ENCODE data around the gene CLCN1.
"Not testable (repeated sequence)": the region's sequence is repeated elsewhere in the genome, so short reads cannot be mapped to it uniquely, and the experiment has no call there.

Gene CLCN1

DNA sequence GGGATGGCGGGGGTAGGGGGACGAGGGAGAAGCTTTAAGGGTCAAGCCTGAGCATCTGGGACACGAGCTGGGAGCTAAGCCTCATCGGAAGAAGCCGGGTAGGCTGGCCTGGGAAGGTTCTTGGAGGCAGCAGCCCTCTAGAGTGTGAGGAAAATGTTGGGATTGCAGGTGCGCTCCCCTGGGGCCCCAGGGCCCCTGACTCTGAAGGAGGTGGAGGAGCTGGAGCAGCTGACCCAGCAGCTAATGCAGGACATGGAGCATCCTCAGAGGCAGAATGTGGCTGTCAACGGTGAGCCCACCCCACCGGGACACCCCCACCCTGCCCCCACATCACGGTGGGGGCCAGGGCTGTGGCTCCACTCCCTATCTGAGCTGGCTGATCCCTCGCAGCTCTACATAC is 72.1 kb downstream of the CLCN1 start:
- no peak for DNase-seq

DNA sequence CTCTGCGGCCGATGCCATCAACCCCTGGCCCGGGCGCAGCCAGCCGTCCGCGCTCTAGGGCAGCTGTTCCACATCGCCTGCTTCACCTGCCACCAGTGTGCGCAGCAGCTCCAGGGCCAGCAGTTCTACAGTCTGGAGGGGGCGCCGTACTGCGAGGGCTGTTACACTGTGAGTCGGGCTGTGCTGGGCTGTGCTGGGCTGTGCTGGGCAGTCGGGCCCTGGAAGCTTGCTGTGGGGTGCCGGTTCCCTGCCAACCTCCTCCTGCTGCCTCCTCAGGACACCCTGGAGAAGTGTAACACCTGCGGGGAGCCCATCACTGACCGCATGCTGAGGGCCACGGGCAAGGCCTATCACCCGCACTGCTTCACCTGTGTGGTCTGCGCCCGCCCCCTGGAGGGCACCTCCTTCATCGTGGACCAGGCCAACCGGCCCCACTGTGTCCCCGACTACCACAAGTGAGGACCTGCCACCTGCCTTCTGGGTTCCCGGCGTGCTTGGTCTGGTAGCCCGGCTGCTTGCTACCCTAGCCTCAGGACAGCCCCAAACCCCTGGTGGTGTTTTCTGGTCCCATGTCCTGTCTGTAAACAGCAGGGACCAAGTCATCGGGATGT is 72.7 kb downstream of the CLCN1 start:
- DNase-seq = no peak

DNA sequence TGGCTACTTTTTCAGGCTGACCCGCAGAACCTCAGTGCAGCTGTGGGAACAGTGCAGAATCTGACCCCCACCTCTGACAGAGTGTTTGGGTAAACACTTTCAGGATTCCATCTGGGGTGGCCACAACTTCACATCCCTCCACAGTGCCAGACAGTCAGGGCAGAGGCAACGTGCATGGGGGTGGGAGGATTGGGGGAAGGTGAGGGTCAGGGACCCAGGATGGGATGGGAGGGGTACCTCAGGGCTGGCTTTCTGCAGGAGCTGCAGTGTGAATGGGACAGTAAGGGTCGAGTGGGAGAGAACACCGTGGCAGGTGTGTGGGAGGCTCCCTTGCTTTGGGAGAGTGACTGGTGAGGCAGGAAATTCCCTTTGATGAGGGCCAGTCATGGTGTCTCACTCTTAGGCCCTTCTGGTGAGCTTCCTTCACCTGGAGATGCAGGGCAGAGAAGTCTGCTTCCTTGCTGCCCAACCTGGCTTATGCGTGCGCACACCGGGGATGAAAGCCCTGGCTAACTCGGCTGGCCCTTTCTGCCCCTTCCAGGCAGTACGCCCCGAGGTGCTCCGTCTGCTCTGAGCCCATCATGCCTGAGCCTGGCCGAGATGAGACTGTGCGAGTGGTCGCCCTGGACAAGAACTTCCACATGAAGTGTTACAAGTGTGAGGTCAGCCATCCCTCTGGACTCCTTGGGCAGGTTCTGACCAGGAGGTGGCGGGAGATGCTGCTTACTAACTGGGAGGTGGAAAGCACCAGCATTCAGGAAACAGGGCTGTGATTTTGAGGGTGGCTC is 73.6 kb downstream of the CLCN1 start:
- DNase-seq = no peak

DNA sequence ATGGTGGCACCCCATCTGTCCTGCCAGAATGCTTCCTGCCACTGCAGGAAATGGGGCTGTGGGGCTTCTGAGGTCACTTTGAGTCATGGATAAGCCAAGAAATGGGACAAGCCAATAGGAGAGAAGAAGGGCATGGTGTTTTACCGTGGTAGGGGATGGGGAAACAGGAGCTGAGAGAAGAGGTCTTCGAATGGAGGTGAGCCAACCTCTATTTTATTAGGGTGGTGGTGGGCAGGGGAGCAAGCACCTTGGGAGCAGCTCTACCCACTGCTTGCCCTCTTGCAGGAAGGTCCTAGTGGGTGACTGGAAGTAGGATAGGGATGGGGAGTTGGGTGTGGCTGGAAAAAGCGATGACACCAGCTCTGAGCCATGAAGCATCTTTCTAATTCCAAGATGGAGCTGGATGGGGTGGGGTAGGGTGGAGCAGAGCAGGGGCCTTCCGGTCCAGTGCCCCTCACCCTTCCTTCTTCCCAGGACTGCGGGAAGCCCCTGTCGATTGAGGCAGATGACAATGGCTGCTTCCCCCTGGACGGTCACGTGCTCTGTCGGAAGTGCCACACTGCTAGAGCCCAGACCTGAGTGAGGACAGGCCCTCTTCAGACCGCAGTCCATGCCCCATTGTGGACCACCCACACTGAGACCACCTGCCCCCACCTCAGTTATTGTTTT is 74.3 kb downstream of the CLCN1 start:
- DNase-seq = no peak

DNA sequence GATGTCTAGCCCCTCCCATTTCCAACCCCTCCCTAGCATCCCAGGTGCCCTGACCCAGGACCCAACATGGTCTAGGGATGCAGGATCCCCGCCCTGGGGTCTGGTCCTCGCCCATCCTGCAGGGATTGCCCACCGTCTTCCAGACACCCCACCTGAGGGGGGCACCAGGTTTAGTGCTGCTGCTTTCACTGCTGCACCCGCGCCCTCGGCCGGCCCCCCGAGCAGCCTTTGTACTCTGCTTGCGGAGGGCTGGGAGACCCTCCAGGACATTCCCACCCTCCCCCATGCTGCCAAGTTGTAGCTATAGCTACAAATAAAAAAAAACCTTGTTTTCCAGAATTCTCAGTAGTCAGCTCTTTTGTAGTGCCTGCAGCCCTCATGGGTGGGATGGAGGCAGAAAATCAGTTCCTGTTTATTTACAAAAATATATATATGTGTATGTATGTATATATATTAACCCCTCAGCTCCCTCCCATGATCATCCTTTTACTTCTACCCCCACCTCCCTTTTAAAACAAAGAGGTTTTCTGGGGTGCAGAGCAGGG is 74.9 kb downstream of the CLCN1 start:
- DNase-seq = no peak

DNA sequence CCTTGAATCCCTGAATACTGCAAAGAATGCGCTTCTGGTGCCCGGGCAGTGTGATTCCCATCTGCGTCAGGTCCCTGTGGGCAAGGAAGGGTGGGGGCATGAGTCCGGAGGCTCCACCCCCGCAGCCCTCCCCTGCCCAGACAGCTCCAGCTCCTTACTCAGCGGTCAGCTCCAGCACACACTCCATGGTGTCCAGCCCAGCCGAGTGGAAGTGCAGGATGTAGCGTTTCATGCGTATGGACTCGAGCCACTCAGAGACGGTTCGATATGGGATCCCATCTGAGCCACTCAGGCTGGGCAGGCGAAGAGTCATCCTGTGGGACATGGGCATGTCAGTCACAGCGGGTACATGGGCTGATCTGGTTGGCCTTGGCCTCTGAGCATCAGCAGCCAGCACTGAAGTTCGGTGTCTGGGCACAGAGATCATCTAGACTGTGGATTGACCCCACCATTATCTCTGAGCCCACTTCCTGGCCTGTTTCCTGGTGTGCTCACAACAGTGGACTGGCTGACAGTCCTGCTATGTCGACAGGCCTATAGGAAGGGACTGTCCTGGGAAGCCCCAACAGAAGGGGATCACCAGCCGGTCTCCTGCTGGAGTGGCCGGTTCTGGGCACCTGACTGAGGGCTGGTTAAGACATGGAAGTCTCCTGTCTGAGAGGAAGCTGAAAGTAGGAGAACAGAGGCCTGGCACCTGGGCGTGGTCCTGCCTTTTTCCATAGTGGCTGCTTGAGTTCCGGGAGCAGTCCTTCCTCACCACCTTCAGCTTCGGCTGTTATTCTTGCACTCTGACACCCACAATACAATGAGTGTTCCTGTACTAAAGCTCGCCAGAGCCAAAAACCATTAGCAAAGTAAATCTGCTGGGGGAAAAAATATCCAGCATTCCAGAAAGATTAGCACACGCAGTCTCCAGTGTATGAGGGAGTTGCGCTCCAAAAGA is 75.8 kb downstream of the CLCN1 start:
- DNase-seq = no peak

DNA sequence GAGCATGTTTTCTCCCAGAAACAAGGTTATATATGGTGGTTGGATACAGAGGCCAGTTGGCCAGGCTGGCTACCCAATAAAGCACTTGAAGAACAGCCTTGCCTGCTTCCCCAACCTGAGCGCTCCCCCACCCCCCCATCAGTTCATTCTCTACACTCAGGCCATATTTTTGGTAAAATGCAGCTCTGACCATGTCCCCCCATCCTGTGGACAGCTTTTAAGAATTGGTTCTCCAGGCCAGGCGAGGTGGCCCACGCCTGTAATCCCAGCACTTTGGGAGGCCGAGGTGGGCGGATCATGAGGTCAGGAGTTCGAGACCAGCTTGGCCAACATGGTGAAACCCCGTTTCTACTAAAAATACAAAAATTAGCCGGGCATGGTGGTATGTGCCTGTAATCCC is 76.5 kb downstream of the CLCN1 start:
- DNase-seq = not testable (repeated sequence)

DNA sequence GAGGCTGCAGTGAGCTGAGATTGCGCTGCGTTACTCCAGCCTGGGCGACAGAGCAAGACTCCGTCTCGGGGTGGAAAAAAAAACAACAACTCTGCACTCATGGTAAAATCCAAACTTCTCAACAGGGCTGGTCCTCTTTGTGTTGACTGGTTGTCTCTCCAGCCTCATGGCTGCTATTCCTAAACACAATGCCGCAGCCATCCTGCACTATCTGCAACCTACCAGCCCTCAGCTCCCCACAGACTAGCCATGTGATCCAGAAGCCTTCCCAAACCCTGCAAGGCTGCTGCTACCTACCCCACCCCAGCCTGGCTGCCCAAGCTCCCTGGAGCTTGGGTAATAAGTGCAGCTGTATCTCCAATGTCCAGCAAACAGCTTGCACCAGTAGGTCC is 77.0 kb downstream of the CLCN1 start:
- DNase-seq = no peak

DNA sequence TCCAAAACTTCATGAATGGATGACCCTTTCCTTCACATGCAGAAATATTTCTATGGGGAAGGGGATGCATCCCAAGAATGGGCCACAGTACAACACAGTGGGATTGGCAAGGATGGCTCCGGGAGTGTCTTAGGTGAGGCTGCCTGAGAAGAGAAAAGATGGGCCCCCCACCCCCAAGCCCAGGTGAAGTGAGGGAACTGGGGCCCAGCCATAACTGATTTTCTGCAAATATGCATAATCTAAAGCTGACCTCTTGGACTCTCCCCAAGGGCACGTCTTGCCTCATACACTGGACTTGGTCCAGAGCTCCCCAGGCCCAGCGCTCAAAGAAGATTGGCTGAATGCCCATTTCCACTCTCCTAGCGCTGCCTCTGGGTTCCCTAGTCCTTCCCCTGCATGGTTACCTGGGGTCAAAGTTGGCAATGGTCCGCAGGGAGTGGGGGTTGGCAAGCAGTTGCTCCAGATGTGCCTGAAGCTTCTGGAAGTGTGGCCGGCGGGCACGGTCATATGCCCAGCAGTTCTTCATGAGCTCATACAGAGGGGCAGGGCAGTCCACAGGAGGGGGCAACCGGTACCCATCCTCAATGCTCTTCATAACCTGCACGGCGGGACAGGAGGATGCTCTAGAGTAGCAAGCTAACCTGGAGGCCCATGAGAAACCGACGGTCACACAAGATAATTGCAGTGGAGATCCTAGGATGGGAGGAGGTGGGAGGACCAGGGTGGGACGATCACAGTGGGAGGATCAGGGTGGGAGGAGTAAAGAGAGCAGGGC is 77.5 kb downstream of the CLCN1 start:
- no peak for DNase-seq

DNA sequence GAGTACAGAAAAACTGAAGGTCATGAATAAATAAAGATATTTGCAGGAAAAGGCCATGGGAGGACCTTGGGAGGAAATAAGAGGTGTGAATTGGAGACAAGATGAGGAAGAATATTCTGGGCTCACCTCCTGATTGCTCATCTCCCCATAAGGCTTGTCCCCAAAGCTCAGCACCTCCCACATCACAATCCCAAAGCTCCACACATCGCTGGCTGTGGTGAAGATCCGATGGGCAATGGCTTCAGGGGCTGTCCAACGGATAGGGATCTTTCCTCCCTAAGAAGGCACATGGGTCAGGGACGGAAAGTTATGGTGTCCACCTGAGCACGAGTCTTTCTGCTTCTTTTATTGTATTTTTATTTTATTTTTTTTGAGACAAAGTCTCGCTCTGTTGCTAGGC is 78.2 kb downstream of the CLCN1 start:
- no peak for DNase-seq

DNA sequence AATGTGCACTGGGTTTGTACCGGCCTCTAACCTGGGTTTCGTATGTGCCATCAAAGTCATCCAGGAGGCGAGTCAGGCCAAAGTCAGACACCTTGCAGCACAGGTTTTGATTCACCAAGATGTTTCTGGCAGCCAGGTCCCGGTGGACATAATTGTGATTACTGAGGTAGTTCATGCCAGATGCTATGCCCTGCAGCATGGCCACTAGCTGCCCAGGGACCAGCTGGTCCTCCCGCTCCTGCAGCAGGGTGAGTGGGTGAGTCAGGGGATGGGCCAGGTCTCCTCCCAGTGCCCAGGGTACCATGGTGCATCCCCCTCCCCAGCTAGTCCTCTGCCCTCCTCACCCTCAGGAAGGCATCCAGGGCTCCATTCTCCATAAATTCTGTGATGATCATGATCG is 78.9 kb downstream of the CLCN1 start:
- DNase-seq = no peak

DNA sequence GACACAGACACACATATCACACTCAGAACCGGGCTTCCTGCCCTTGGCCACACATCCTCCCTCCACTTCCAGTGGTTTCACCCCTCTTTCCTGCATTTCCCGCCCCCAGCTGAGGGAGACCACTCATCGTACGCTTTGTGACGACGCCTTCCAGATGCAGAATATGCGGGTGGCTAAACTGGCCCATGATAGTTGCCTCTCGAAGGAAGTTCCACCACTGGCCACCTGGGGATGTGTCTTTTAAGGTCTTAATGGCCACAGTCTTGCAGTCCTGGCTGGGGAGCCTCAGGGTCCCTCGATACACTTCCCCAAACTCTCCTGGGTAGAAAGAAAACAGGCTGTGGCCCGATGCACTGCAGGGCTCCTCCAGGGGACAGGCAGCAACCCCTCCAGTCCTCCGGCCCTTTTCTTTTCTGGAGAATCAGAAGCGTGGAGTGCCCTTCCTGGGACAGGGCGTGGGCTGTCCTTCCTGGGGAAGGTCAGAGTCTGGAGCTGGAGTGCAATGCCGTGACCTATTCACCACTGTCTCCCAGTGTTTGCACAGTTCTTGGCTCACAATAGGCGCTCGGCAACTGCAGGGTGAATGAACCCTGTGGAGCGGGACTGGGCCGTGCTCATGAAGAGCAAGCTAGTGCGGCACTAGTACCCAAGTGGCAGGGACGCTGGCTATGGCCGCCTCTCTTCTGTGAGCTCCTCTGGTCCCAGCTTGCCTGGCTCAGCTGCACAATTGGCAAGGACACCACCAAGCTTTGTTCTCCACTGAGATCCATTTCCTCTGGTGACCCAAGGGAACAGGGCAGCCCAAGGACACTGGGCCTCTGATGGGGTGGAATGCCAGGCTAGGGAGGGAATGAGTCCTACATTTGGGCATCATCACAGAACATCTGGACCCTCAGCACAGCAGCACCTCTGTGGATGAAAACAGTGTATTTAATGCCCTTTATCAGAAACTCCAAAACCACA is 79.6 kb downstream of the CLCN1 start:
- DNase-seq = no peak

DNA sequence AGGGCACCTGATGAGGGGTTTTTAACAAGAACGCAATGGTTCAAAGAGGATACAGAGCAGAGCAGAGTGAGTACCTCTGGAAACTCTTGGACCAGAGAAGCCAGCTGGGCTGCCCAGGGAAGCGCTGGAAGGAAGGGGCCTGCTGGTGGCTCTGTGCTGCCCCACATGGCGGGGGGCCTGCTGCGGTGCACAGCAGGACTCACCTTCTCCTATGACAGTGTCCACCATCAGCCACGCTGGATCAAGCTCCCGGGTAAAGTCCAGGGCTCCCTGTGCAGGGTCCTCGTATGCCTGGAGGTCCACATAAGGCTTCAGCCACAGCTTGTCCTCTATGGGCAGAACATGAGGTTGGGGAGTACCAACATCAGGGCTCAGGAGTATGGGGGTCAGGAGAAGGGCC is 80.3 kb downstream of the CLCN1 start:
- no peak for DNase-seq

DNA sequence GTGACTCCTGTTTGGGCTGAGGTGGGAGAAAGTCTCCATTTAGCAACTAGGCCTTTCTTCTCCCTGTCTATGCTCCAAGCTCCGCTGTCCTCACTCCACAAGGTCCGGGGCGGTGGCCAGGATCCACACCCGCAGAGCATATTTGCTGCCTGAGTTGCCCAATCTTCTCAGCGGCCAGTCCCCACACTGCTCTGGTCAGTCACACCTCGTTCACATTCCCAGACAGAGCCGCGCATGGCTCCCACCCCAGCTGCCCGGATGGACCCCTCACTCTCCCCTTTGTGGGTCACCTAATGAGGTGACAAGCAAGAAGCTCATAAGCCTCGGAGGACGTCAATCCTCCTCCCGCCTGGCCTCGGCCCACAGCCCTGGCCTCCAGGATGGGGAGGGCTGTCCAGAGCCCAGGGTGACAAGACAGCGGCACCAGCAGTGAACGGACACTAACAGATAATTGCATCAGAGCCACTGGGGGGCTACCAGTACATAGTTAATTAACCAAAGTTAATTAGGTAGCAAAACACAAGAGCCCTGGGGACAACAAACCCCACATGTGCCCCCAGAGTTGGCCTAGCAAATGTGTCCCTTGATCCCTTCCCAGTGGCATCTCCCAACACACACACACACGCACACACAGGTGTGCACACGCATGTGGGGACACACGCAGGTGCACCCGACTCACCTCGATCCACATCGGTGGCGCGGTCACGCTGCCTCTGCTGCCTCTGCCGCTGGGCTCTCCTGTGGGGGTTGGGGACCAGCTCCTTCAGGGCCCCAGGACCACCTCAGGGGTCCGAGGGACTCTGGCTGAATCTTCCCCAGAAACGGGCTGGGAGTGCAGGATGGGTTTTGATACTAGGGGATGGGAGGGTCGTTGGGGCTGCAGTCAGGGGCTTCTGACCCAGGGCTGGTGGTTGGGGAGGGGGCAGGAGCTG is 81.0 kb downstream of the CLCN1 start:
- DNase-seq = no peak

DNA sequence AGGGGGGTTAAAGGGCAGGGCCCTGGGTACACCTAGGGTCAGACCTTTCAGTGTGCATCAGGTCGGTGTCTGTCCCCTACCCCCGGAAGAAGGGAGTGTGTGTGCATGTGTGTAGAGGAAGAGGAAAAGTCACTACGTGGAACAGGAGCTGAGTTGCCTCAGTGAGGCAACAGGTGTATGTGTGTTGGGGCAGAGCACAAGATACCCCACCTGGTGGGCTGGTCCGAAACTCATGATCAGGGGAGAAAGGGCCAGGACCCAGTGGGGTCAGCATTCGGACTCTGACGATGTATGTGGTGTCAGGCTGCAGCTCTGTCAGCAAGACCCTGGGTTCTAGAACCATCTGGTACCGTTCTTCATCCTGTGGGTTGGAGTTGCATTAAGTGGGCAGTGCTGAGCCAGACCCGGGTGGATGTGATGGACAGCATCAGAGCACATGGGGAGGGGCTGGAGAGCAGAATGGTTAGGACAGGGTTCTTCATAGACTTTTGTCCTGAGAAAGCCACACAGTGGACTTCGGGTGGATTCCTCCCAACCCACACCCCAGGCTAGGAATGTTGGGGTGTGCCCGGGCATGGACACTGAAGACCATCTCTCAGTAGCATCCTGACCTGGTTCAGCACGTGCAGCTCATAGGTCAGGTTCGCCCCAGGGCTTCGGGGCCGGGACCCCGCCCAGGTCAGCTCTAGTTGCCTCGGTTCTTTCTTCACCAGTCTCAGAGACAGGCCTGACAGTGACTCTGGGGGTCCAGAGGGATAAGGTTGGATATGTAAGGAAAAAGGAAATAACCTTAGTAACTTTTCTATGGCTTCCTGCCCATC is 82.0 kb downstream of the CLCN1 start:
- DNase-seq = no peak

DNA sequence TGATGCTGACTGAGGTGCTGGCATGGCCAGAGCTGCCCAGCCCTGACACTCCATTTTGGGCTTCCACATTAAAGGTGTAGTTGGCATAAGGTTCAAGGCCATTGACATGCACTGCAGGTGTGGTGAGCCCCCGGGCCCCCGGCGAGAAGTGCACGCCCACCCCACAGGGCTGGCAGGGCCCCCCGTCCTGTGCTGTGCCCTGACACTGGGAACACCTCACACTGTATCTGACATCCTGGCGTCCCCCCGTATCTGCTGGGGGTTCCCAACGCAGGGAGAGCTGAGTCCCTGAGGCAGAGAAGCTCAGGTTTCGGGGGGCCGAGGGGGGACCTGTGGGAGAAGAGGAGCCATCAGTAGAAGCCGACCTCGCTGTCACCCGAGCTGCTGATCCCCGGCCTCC is 82.7 kb downstream of the CLCN1 start:
- no peak for DNase-seq

DNA sequence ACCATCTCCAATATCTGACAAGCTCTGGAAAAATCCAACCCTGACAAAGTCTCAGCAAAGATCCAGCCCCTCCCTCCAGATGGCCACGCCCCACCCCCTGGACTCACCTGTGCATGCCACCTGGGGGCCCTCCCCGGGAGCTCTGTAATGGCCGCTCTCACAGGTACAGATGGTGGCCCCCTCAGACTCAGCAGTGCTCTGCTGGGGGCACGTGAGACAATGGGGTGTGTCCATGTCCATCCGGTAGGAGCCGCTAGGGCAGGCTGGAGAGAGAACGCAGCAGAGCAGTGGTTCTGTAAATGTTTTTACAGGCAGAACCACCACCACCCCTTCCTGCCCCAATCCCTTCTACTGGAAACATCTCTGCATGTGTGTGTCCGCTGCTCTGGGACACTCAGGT is 83.2 kb downstream of the CLCN1 start:
- no peak for DNase-seq

DNA sequence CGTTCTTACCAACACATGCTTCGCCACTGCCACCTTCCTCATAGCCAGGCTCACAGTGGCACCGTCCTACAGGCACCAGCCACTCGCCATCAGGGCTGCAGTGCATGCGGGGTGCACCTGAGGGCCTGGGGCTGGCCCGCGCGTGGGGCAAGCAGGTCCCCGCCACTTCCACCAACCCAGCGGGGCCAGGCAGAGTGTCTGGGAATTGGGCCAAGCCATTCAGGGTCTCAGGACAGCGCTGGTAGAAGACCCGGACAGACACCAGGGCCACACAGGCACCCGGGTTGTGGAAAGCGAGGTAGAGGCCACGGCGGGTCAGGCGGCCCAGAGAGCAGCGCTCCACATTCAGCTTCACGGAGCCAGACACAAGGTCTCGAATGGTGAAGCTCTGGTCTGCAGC is 83.7 kb downstream of the CLCN1 start:
- no peak for DNase-seq

DNA sequence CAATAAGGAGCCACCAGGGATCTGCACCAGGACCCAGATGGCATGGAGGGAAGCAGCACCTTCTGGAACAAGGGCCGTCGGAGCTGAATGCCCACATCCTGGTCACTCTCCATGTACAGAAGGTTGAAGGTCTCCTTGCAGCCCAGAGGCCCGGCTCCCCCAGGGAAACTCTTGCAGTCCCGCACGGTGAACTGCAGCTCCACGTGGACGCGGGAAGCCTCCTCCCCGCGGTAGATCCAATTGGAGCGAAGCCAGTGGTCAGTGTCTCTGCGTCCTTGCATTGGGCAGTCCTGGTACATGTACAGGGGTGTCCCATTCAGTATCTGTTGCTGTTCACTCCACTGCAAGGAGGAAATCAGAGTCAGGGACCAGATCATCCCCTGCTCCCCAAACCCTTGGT is 85.4 kb downstream of the CLCN1 start:
- no peak for DNase-seq

Data from 8988T (cell line).